NCI-H446 (cell line): ENCODE data around the gene CAST.

Source experiments
- DNase-seq, 2 experiments: peaks; one replicate each; lab custom pipeline; 2025; lab: John Stamatoyannopoulos, UW

Gene CAST

GRCh38 chr5:96818125-96818788, 156.1 kb downstream of the CAST start:
- DNase-seq, result peak; percentile 43 to 66

DNA sequence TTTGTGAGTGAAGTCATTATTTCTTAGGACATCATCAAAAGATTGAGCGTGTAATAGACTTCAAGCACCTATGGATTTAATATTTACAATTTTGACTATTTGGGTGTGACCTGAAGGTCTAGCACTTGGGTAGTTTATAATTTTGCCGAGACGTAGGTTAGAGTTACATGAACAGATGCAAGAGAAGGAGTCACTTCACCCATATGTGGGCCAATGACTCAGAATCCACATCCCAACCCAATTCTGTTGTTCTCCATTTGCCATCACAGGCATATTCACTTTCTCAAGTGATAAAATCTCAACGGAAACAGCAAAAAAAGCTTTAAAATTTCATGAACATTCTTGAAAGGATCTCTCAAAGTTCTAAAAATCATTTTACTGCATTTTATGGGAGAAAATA, 157.6 kb downstream of the CAST start:
- no peak for DNase-seq

DNA sequence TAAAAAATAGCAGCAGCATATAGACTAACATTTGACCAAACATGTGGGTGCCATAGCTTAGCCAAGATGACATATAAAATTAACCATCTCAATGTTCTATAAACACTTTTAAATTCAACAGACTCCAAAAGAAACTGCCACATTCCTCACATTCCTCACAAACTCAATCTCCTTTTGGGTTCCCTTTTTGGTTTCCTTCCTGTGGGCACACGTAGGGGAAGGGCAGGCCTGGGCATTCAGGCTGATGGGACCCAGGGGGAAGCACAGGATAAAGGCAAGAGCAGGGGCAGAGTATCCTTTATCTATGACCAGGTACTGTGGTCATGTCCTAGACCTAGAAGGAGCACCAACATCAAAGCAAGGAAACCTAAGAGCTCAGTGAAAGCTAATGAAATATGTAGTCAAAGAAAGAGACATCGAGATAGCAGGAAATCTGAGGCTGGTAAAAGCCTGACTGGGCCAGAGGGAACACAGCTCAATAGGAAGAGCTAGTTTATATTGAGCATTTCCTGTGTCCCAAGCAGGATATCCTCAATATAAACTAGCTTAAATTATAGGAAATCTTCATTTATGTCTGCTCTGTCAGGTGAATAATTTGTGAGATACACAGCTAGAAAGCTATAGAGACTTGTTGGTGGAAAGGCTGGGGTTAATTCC, 159.2 kb downstream of the CAST start:
- DNase-seq, result no peak

- DNase-seq, result no peak
Observed at GRCh38 chr5:96822686-96823459, 160.7 kb downstream of the CAST start.

DNA sequence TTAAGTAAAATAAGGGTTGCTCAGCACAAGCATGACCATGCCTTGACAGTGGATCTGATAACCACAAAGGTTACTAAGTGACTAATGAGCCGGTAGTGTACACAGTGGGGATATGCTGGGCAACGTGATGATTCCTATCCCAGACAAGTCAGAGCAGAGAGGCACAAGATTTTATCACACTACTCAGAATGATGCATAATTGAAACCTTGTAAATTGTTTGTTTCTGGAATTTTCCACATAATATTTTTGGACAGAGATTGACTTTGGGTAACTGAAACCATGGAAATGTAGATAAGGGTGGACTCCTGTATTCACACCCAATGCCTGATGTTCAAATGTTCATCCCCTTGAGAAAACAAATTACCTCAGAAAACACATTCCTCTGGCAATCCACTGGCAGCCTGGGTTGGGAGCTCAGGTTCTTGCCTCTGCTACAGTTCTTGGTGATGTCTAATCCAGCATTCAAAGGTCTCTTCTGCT, 161.8 kb downstream of the CAST start:
- no peak for DNase-seq
